HFFc6 (cell line): ENCODE results near the gene HOXB4. TPM values are rescaled to one million over a fixed set of nuclear protein-coding genes. Genes with fewer than 3 reads are reported as not detected.

Experiments
- DNase-seq: peaks from one replicate; pipeline ENCODE4 v3.0.0-alpha.2; 2018
- H3K27ac Mint-ChIP-seq: 2 replicates; pipeline ENCODE4 v1.8.0; 2020; ENCODE audit warnings: mild to moderate bottlenecking, mixed read lengths
- H3K27me3 Mint-ChIP-seq: 2 replicates; pipeline ENCODE4 v1.8.0; 2021; ENCODE audit warnings: mild to moderate bottlenecking, moderate library complexity, mixed read lengths; ENCODE audit not compliant: insufficient read depth
- H3K36me3 Mint-ChIP-seq: 2 replicates; pipeline ENCODE4 v1.8.0; 2021; ENCODE audit warnings: low read depth, mixed read lengths
- H3K4me1 Mint-ChIP-seq: 2 replicates; pipeline ENCODE4 v1.8.0; 2020; ENCODE audit warnings: low read depth, mixed read lengths
- H3K4me3 Mint-ChIP-seq: 2 replicates; pipeline ENCODE4 v1.8.0; 2020; ENCODE audit warnings: mild to moderate bottlenecking, moderate library complexity, mixed read lengths
- H3K9me3 Mint-ChIP-seq: 2 replicates; pipeline ENCODE4 v1.8.0; 2020; ENCODE audit warnings: mild to moderate bottlenecking, mixed read lengths
- CTCF ChIP-seq: fragments of 200-600 bp; sonication (generic); IDR thresholded peaks from 2 replicates; pipeline ENCODE4 v1.5.0; 2021; ENCODE audit warnings: antibody characterized with exemption, mild to moderate bottlenecking
- total RNA-seq, 6 experiments: library from RNA; stranded (reverse); fragmentation: NEBNext Ultra II Directional; extraction: Animal tissue kit (Norgen Biotek cat#: 25700); gene quantifications; 2 replicates in 1 of 6; 3 replicates in 5 of 6; pipeline ENCODE4 v1.2.3, GENCODE V29; 2021

HOXB4 gene
- total RNA-seq, 6 experiments from 2014 or later = not detected

DNA sequence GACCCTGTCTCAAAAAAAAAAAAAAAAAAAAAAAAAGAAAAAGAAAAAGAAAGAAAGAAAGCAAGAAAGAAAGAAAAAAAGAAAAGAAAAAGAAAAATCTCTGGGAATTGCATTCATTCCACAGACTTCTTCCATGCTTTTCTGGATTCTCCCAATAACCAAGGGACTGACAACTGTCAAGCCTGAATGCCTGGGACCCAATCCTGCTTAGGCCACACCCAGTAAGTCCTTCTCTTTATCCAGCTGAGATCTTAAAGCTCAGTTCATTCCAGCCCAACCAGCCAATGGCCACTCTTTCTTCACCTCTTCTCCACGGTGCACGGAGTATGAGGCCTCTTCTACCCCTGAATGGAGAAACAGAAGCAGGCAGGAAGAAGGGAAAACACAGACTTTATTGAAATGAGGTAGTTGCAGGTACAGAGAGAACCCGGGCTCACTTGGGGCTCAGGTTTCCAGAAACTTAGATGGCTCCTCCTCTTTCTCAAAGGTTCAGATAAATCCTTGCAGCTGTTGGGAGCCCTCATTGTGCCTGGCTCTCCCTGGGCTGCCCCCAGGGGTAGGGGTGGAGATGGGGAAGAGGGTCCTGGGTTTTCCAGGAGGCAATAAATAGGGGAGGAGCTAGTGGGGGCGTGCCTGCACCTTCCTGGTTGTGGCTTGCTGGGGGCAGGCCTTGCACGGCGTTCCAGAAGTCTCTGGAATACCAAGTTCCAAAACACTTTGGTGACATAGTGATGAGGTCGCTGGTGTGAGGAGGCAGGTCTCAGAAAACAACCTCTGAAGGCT is 49.8 kb downstream of the HOXB4 start:
- Mint-ChIP-seq H3K27me3 (peaks cover 71% of the 10 kb centered on the region), H3K36me3 (no peaks in the 10 kb centered on the region), H3K4me3 (no peak overlapping the region), H3K4me1 (no peaks in the 10 kb centered on the region), H3K9me3 (no peaks in the 10 kb centered on the region), H3K27ac (no peak overlapping the region)
- DNase-seq = no peak
- TF ChIP-seq CTCF = no peak

GRCh38 chr17:48527547-48527932 is 50.6 kb downstream of the HOXB4 start:
- Mint-ChIP-seq H3K9me3 (no peaks in the 10 kb centered on the region), H3K4me1 (no peaks in the 10 kb centered on the region), H3K27me3 (peaks cover 68% of the 10 kb centered on the region), H3K27ac (no peak overlapping the region), H3K36me3 (no peaks in the 10 kb centered on the region), H3K4me3 (no peak overlapping the region)
- TF ChIP-seq CTCF = no peak
- no peak for DNase-seq

- no peak overlapping the region for H3K27ac Mint-ChIP-seq
- no peaks in the 10 kb centered on the region for H3K9me3 Mint-ChIP-seq
- no peaks in the 10 kb centered on the region for H3K4me1 Mint-ChIP-seq
- no peak for DNase-seq
- H3K27me3 Mint-ChIP-seq = peaks cover 69% of the 10 kb centered on the region
- no peak overlapping the region for H3K4me3 Mint-ChIP-seq
- H3K36me3 Mint-ChIP-seq = no peaks in the 10 kb centered on the region
- no peak for TF ChIP-seq CTCF
These were observed 51.3 kb downstream of the HOXB4 start for GRCh38 chr17:48526608-48527546.

Other genes with a start within 250 kb of the HOXB4 start
- gene SKAP1, start 148.1 kb downstream of the HOXB4 start, total RNA-seq = not detected
- not detected for gene HOXB1, start 47.3 kb downstream of the HOXB4 start, total RNA-seq
- not detected for gene HOXB2, start 33.2 kb downstream of the HOXB4 start, total RNA-seq
- not detected for gene HOXB3, start 11.9 kb upstream of the HOXB4 start, total RNA-seq
- not detected for gene HOXB5, start 15.4 kb upstream of the HOXB4 start, total RNA-seq
- not detected for gene HOXB6, start 26.6 kb upstream of the HOXB4 start, total RNA-seq
- gene HOXB7, start 32.7 kb upstream of the HOXB4 start, total RNA-seq = not detected
- not detected for gene HOXB8, start 36.9 kb upstream of the HOXB4 start, total RNA-seq
- not detected for gene HOXB9, start 48.0 kb upstream of the HOXB4 start, total RNA-seq
- gene PRAC1, start 144.2 kb upstream of the HOXB4 start, total RNA-seq = not detected
- not detected for gene PRAC2, start 144.8 kb upstream of the HOXB4 start, total RNA-seq
- gene HOXB13, start 150.4 kb upstream of the HOXB4 start, total RNA-seq = not detected
- not detected for gene TTLL6, start 238.9 kb upstream of the HOXB4 start, total RNA-seq